ENCODE results near the gene PRRC2A.

DNA sequence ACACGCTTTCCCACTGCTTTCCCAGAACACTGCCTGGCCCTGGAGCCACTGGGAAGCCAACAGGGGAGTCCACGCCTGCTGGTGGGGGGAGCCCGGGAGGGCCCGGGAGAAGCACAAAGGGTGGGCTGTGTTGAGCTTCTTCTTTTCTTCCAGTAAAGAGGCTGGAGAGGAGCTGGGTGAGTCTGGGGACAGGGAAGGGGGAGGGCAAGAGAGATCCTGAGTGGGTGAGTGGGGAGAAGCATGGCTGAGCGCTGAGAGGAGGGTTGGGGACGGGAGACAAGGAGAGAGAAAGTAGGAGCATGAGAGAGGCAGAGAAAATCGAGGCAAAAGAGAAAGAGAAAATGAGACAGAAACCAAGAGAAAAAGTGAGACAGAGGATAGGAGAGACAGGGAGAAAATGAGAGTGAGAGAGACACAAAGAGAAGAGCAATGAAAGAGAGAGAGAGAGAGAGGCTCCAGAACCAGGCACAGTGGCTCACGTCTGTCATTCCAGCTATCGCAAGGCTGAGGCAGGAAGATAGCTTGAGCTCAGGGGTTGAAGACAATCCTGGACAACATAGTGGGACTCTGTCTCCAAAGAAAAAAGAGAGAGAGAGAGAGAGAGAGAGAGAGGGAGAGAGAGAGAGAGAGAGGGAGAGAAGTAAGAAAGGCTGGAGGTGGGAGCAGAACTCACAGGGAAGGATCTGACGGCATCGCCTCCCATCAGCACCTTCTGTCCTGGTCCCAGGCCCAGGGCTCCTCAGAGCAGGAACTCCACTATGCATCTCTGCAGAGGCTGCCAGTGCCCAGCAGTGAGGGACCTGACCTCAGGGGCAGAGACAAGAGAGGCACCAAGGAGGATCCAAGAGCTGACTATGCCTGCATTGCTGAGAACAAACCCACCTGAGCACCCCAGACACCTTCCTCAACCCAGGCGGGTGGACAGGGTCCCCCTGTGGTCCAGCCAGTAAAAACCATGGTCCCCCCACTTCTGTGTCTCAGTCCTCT, 32.4 kb upstream of the PRRC2A start:
- TF ChIP-seq, protein P1, sequence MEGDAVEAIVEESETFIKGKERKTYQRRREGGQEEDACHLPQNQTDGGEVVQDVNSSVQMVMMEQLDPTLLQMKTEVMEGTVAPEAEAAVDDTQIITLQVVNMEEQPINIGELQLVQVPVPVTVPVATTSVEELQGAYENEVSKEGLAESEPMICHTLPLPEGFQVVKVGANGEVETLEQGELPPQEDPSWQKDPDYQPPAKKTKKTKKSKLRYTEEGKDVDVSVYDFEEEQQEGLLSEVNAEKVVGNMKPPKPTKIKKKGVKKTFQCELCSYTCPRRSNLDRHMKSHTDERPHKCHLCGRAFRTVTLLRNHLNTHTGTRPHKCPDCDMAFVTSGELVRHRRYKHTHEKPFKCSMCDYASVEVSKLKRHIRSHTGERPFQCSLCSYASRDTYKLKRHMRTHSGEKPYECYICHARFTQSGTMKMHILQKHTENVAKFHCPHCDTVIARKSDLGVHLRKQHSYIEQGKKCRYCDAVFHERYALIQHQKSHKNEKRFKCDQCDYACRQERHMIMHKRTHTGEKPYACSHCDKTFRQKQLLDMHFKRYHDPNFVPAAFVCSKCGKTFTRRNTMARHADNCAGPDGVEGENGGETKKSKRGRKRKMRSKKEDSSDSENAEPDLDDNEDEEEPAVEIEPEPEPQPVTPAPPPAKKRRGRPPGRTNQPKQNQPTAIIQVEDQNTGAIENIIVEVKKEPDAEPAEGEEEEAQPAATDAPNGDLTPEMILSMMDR (IDR thresholded peaks at IDR 0.05), result no peak
- TF ChIP-seq EP300 (IDR thresholded peaks at IDR 0.05), result no peak
- no peak for TF ChIP-seq POLR2A (IDR thresholded peaks at IDR 0.05; ENCODE audit: low read depth)

Measured in esophagus muscularis mucosa (tissue), 4 donors.